Activated CD4-positive, alpha-beta T cell treated with anti-CD3 and anti-CD28 coated beads for 36 hours (primary cell): Measurements from ENCODE around the gene HAGH. TPM values are rescaled to one million over a fixed set of nuclear protein-coding genes. Genes with fewer than 3 reads are reported as not detected.

ENCODE experiments used
- total RNA-seq, 2 experiments: library from RNA; stranded (reverse); gene quantifications; one replicate each; pipeline ENCODE4 v1.2.3, GENCODE V29; 2021

The HAGH gene
- total RNA-seq, 2 experiments from 2014 or later: 20.9 to 25.0 TPM

Other genes with a start within 250 kb of the HAGH start
- gene IFT140, start 214.8 kb downstream of the HAGH start, total RNA-seq: 10 to 100 TPM in 1 of 2 experiments, 1 to 10 TPM in 1; 9.8 to 11.0 TPM
- 10 to 100 TPM; 14.1 to 15.0 TPM for gene CRAMP1, start 214.5 kb downstream of the HAGH start, total RNA-seq
- gene JPT2, start 148.5 kb downstream of the HAGH start, total RNA-seq: 100 to 1,000 TPM in 1 of 2 experiments, 10 to 100 TPM in 1; 77.1 to 111 TPM
- gene MAPK8IP3, start 120.6 kb downstream of the HAGH start, total RNA-seq: 10 to 100 TPM; 56.7 to 57.6 TPM
- 10 to 100 TPM; 23.7 to 43.6 TPM for gene NME3, start 55.3 kb downstream of the HAGH start, total RNA-seq
- gene EME2, start 54.0 kb downstream of the HAGH start, total RNA-seq: 10 to 100 TPM; 13.1 to 18.4 TPM
- gene MRPS34, start 53.7 kb downstream of the HAGH start, total RNA-seq: 100 to 1,000 TPM; 146 to 175 TPM
- gene SPSB3, start 44.3 kb downstream of the HAGH start, total RNA-seq: 10 to 100 TPM; 12.5 to 13.6 TPM
- 10 to 100 TPM; 34.4 to 42.4 TPM for gene NUBP2, start 43.9 kb downstream of the HAGH start, total RNA-seq
- gene IGFALS, start 33.1 kb downstream of the HAGH start, total RNA-seq: not detected
- gene FAHD1, start 381 bp upstream of the HAGH start, total RNA-seq: 10 to 100 TPM; 11.6 to 11.9 TPM
- under 1 TPM; 0.14 to 0.21 TPM for gene MEIOB, start 45.3 kb upstream of the HAGH start, total RNA-seq
- gene HS3ST6, start 91.6 kb upstream of the HAGH start, total RNA-seq: not detected
- 10 to 100 TPM; 17.3 to 21.8 TPM for gene MSRB1, start 116.4 kb upstream of the HAGH start, total RNA-seq
- gene RPL3L, start 127.9 kb upstream of the HAGH start, total RNA-seq: not detected
- gene NDUFB10, start 132.7 kb upstream of the HAGH start, total RNA-seq: 100 to 1,000 TPM; 113 to 118 TPM
- gene RPS2, start 138.0 kb upstream of the HAGH start, total RNA-seq: 1,000 to 10,000 TPM; 5,351 to 6,287 TPM
- not detected for gene RNF151, start 140.0 kb upstream of the HAGH start, total RNA-seq
- 10 to 100 TPM; 47.4 to 48.6 TPM for gene TBL3, start 145.2 kb upstream of the HAGH start, total RNA-seq
- gene NOXO1, start 154.6 kb upstream of the HAGH start, total RNA-seq: not detected
- 10 to 100 TPM; 25.0 to 25.8 TPM for gene GFER, start 157.4 kb upstream of the HAGH start, total RNA-seq
- 1 to 10 TPM; 4.8 to 5.9 TPM for gene SYNGR3, start 163.1 kb upstream of the HAGH start, total RNA-seq
- gene ZNF598, start 183.0 kb upstream of the HAGH start, total RNA-seq: 10 to 100 TPM; 64.6 to 69.8 TPM
- gene NPW, start 193.0 kb upstream of the HAGH start, total RNA-seq: 1 to 10 TPM; 2.0 to 2.8 TPM
- 1 to 10 TPM; 1.9 to 2.7 TPM for gene NHERF2, start 200.1 kb upstream of the HAGH start, total RNA-seq
- 10 to 100 TPM; 22.6 to 26.1 TPM for gene NTHL1, start 221.0 kb upstream of the HAGH start, total RNA-seq
- 10 to 100 TPM; 49.6 to 72.9 TPM for gene TSC2, start 221.2 kb upstream of the HAGH start, total RNA-seq